Amygdala (tissue), 56 donors: Measurements from ENCODE around the gene RAB3B.
"Not testable (repeated sequence)": the region's sequence is repeated elsewhere in the genome, so short reads cannot be mapped to it uniquely, and the experiment has no call there.

ENCODE experiments used
- DNase-seq, 56 donors: peaks; one replicate each; lab custom pipeline; 2025; lab: John Stamatoyannopoulos, UW

RAB3B gene

GRCh38 chr1:51990478-51990965 is at the start of gene RAB3B:
TSS of gene RAB3B (minus strand) at chr1:51990700. CDS start at chr1:51977117, 13,583 bp downstream.
- peak in 19 of 56 donors; percentile 0 to 50 (median 9) for DNase-seq

- no peak for DNase-seq
Observed at GRCh38 chr1:52037909-52038308, 47.4 kb upstream of the RAB3B start.

- DNase-seq = no peak
Observed at GRCh38 chr1:52037402-52037814, 46.9 kb upstream of the RAB3B start.

GRCh38 chr1:52034050-52034384 is 43.5 kb upstream of the RAB3B start:
- DNase-seq = no peak

- DNase-seq = peak in 55 of 56 donors; percentile 28 to 91 (median 73)
Observed at GRCh38 chr1:52033190-52034049, 42.9 kb upstream of the RAB3B start, which contains the start of gene KTI12. TSS of gene KTI12 (minus strand) at chr1:52033810. CDS start at chr1:52033761, 49 bp downstream.

- DNase-seq = peak in 14 of 56 donors; percentile 3 to 56 (median 17)
Observed at GRCh38 chr1:52032785-52033131, 42.3 kb upstream of the RAB3B start.

GRCh38 chr1:52032124-52032784 is 41.8 kb upstream of the RAB3B start:
- peak in 1 of 56 donors; percentile 12 for DNase-seq

- DNase-seq = not testable (repeated sequence)
Observed at GRCh38 chr1:52028839-52029238, 38.3 kb upstream of the RAB3B start.

GRCh38 chr1:52028328-52028727 is 37.8 kb upstream of the RAB3B start:
- DNase-seq = no peak

- no peak for DNase-seq
Observed at GRCh38 chr1:52026278-52026677, 35.8 kb upstream of the RAB3B start.

- no peak for DNase-seq
Observed at GRCh38 chr1:52022133-52022532, 31.6 kb upstream of the RAB3B start.

- no peak for DNase-seq
Observed at GRCh38 chr1:52008071-52008809, 17.7 kb upstream of the RAB3B start.

- no peak for DNase-seq
Observed at GRCh38 chr1:52007215-52008002, 16.9 kb upstream of the RAB3B start.

GRCh38 chr1:52006081-52006553 is 15.6 kb upstream of the RAB3B start:
- not testable (repeated sequence) for DNase-seq

- DNase-seq = not testable (repeated sequence)
Observed at GRCh38 chr1:52005548-52005947, 15.0 kb upstream of the RAB3B start.

GRCh38 chr1:52003877-52004276 is 13.4 kb upstream of the RAB3B start:
- DNase-seq = no peak

- DNase-seq = peak in 25 of 56 donors; percentile 1 to 87 (median 9)
Observed at GRCh38 chr1:52002038-52002917, 11.8 kb upstream of the RAB3B start.

- no peak for DNase-seq
Observed at GRCh38 chr1:51998701-51999100, 8.2 kb upstream of the RAB3B start.

- DNase-seq = no peak
Observed at GRCh38 chr1:51997974-51998382, 7.5 kb upstream of the RAB3B start.
